AG09319 (cell line): ENCODE measurements around the gene ADAM23.

Experiments used
- DNase-seq: peaks from one replicate; pipeline ENCODE4 v3.0.0-alpha.2; 2010; ENCODE audit warnings: low read depth; ENCODE audit errors: extremely low read depth
- CTCF ChIP-seq: IDR thresholded peaks from 2 replicates; pipeline ENCODE4 v1.5.1; 2011; ENCODE audit warnings: low read depth, mild to moderate bottlenecking, inconsistent platforms, low read length, moderate library complexity

ADAM23 gene

GRCh38 chr2:206611191-206611590 is 167.9 kb downstream of the ADAM23 start:
- no peak for DNase-seq
- no peak for TF ChIP-seq CTCF

GRCh38 chr2:206611736-206612135 is 168.4 kb downstream of the ADAM23 start:
- TF ChIP-seq CTCF: no peak
- DNase-seq: no peak

- DNase-seq: no peak
- TF ChIP-seq CTCF: no peak
These were observed 171.5 kb downstream of the ADAM23 start for GRCh38 chr2:206614811-206615210.

- no peak for TF ChIP-seq CTCF
These were observed 172.2 kb downstream of the ADAM23 start for GRCh38 chr2:206615417-206616089.

GRCh38 chr2:206616151-206616550 is 172.8 kb downstream of the ADAM23 start:
- no peak for TF ChIP-seq CTCF
- no peak for DNase-seq

More at GRCh38 chr2:206615417-206616089, 172.2 kb downstream of the ADAM23 start:
- no peak for DNase-seq

- TF ChIP-seq CTCF: no peak
- no peak for DNase-seq
These were observed 175.7 kb downstream of the ADAM23 start for GRCh38 chr2:206619011-206619410.

- DNase-seq: no peak
- no peak for TF ChIP-seq CTCF
These were observed 182.8 kb downstream of the ADAM23 start for GRCh38 chr2:206626108-206626507.
